ENCODE measurements around the gene MACROD2.

Gene MACROD2

GRCh38 chr20:14612391-14612790 lies 617.1 kb downstream of the MACROD2 start:
- no peak for DNase-seq

- DNase-seq: no peak
These were observed 620.7 kb downstream of the MACROD2 start for GRCh38 chr20:14616003-14616402.

- no peak for DNase-seq
These were observed 621.8 kb downstream of the MACROD2 start for GRCh38 chr20:14617123-14617522.

- DNase-seq: no peak
These were observed 624.1 kb downstream of the MACROD2 start for GRCh38 chr20:14619411-14619810.

- no peak for DNase-seq
These were observed 627.5 kb downstream of the MACROD2 start for GRCh38 chr20:14622796-14623195.

- no peak for DNase-seq
These were observed 635.7 kb downstream of the MACROD2 start for GRCh38 chr20:14631011-14631410.

- no peak for DNase-seq
These were observed 637.6 kb downstream of the MACROD2 start for GRCh38 chr20:14632906-14633305.

GRCh38 chr20:14633507-14633906 lies 638.2 kb downstream of the MACROD2 start:
- no peak for DNase-seq

GRCh38 chr20:14634665-14635064 lies 639.3 kb downstream of the MACROD2 start:
- no peak for DNase-seq

GRCh38 chr20:14637441-14637840 lies 642.1 kb downstream of the MACROD2 start:
- no peak for DNase-seq

- DNase-seq: no peak
These were observed 647.8 kb downstream of the MACROD2 start for GRCh38 chr20:14643146-14643545.

GRCh38 chr20:14643556-14643955 lies 648.2 kb downstream of the MACROD2 start:
- DNase-seq: no peak

- DNase-seq: no peak
These were observed 649.2 kb downstream of the MACROD2 start for GRCh38 chr20:14644306-14645097.

- DNase-seq: no peak
These were observed 651.7 kb downstream of the MACROD2 start for GRCh38 chr20:14647016-14647415.

GRCh38 chr20:14649662-14650061 lies 654.3 kb downstream of the MACROD2 start:
- no peak for DNase-seq

GRCh38 chr20:14657266-14658005 lies 662.1 kb downstream of the MACROD2 start:
- DNase-seq: no peak

- no peak for DNase-seq
These were observed 668.8 kb downstream of the MACROD2 start for GRCh38 chr20:14664101-14664500.

GRCh38 chr20:14666696-14667095 lies 671.4 kb downstream of the MACROD2 start:
- no peak for DNase-seq

GRCh38 chr20:14667226-14667625 lies 671.9 kb downstream of the MACROD2 start:
- no peak for DNase-seq

- no peak for DNase-seq
These were observed 676.8 kb downstream of the MACROD2 start for GRCh38 chr20:14672066-14672465.

GRCh38 chr20:14673164-14673563 lies 677.8 kb downstream of the MACROD2 start:
- no peak for DNase-seq

GRCh38 chr20:14677455-14677854 lies 682.1 kb downstream of the MACROD2 start:
- DNase-seq: no peak

GRCh38 chr20:14685183-14685582 lies 689.9 kb downstream of the MACROD2 start:
- no peak for DNase-seq

- DNase-seq: no peak
These were observed 692.0 kb downstream of the MACROD2 start for GRCh38 chr20:14687313-14687712.

Measured in CD4-positive, alpha-beta T cell treated with Interleukin-4 for 4 hours (primary cell).